HepG2 (cell line): Measurements from ENCODE around the gene TSPAN11.

Experiments used
- FOXA1 ChIP-seq, 2 experiments: fragments of 450-650 bp in 1 of 2; sonication (generic) in 1 of 2; formaldehyde crosslinking in 1 of 2; IDR thresholded peaks; 2 replicates each; pipeline versions ENCODE4 v1.4.0 to v1.6.1; 2016 to 2020; ENCODE audit warnings: missing genetic modification reagents in 1 of 2
- HIVEP1 ChIP-seq: sonication (generic); formaldehyde crosslinking; IDR thresholded peaks from 2 replicates; pipeline ENCODE4 v1.4.0; 2020; ENCODE audit warnings: mild to moderate bottlenecking, missing genetic modification reagents

DNA sequence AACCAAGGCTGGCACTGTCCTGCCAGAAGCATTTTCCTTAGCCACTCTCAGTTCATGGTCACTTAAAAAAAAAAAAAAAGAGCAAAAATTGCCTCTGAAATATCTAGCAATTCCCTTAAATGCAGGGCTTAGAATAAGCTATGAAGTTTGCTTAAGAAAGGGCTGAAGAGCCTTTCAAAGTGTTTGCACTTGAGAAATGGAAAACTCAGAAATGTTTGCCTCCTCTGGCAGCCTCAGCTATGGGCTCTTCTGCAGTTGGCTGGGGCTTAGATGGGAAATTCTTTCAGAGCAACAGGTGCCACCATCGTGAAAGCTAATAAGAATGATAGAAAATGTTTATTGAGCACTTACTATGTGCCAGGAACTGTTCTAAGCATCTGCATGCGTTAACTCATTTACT is 48.5 kb upstream of the TSPAN11 start:
- no peak for TF ChIP-seq FOXA1 (IDR thresholded peaks at IDR 0.05)
- TF ChIP-seq FOXA1 (CRISPR knock-in tag; IDR thresholded peaks at IDR 0.05) = no peak
- no peak for TF ChIP-seq HIVEP1
